ENCODE data around the gene NR3C2.
"Not testable (repeated sequence)": the region's sequence is repeated elsewhere in the genome, so short reads cannot be mapped to it uniquely, and the experiment has no call there.

GRCh38 chr4:148123161-148123560 is 319.1 kb downstream of the NR3C2 start:
- TF ChIP-seq CTCF (conservative IDR thresholded peaks at IDR 0.05; ENCODE audit: low read length); EZH2phosphoT487 (IDR thresholded peaks at IDR 0.05; ENCODE audit: borderline replicate concordance, low read depth, low read length): not testable (repeated sequence)

Measured in OCI-LY7 (cell line).